Heart left ventricle (tissue), 16 donors: ENCODE results near the gene EXOC4. TPM values are rescaled to one million over a fixed set of nuclear protein-coding genes. Genes with fewer than 3 reads are reported as not detected.

Experiments
- ATAC-seq, 4 donors: fragments of 200-7000 bp; cut with Tn5 transposase; one replicate each; pipeline ENCODE4 v1.9.1; 2020 to 2022; ENCODE audit warnings: moderate library complexity in 4 of 4, mild to moderate bottlenecking in 3 of 4, moderate number of reproducible peaks in 1 of 4
- DNase-seq, 5 donors: peaks; one replicate each; pipeline ENCODE4 v3.0.0-alpha.2; 2020
- H3K27ac ChIP-seq, 12 donors: fragments of 200-600 bp; sonication (generic) in 4 of 12; one replicate each; pipeline versions ENCODE4 v1.5.0 to v1.8.0; 2016 to 2022; ENCODE audit warnings: mild to moderate bottlenecking in 2 of 12
- H3K27me3 ChIP-seq, 9 donors: fragments of 200-600 bp; sonication (generic) in 2 of 9; one replicate each; pipeline versions ENCODE4 v1.5.1 to v1.8.0; 2016 to 2022; ENCODE audit warnings: mild to moderate bottlenecking in 3 of 9
- H3K36me3 ChIP-seq, 9 donors: fragments of 200-600 bp; sonication (generic) in 2 of 9; one replicate each; pipeline versions ENCODE4 v1.5.0 to v1.8.0; 2018 to 2022; ENCODE audit warnings: mild to moderate bottlenecking in 2 of 9
- H3K4me1 ChIP-seq, 12 donors: fragments of 200-600 bp; sonication (generic) in 4 of 12; one replicate each; pipeline versions ENCODE4 v1.5.0 to v1.8.0; 2016 to 2022; ENCODE audit warnings: mild to moderate bottlenecking in 3 of 12
- H3K4me3 ChIP-seq, 12 donors: fragments of 200-600 bp; sonication (generic) in 4 of 12; one replicate each; pipeline versions ENCODE4 v1.5.0 to v1.8.0; 2017 to 2022; ENCODE audit warnings: mild to moderate bottlenecking in 9 of 12, moderate library complexity in 4 of 12
- H3K9me3 ChIP-seq, 12 donors: fragments of 200-600 bp; sonication (generic) in 4 of 12; one replicate each; pipeline versions ENCODE4 v1.5.0 to v1.8.0; 2016 to 2022; ENCODE audit warnings: mild to moderate bottlenecking in 1 of 12
- POLR2A ChIP-seq, 2 donors: fragments of 450-650 bp; IDR thresholded peaks; one replicate each; pipeline ENCODE4 v1.6.1; 2017; ENCODE audit warnings: antibody characterized with exemption in 2 of 2, mild to moderate bottlenecking in 2 of 2, moderate library complexity in 2 of 2
- WGBS, 4 donors: extraction: QIAGEN DNeasy Blood & Tissue Kit in 2 of 4; methylation state at CpG; one replicate each; pipeline versions ENCODE4 v1.1.5 to v1.1.7; 2013 to 2018; 5-methylcytosine and 5-hydroxymethylcytosine counted together
- intact Hi-C, 10 donors: fragments of 100-400 bp; cut with DNase I; formaldehyde crosslinking; loops; one replicate each; pipeline versions ENCODE4 v1.11.1 to v1.14.2; 2022
- polyA plus RNA-seq, 2 donors: library from polyadenylated mRNA; stranded (reverse); fragments of 200-250 nt; gene quantifications; one replicate each; pipeline ENCODE4 v1.2.3, GENCODE V29; 2013
- total RNA-seq, 9 donors: library from RNA; depleted of rRNA in 2 of 9; stranded (reverse); fragments of >200 nt in 2 of 9; fragmentation: NEBNext Ultra II Directional in 3 of 9; extraction: Animal tissue kit (Norgen Biotek cat#: 25700) in 3 of 9; gene quantifications; one replicate each; pipeline versions ENCODE4 v1.1.0 to v1.2.4, GENCODE V29; 2016 to 2023
- TF ChIP-seq, protein P1 (sequence below), 12 donors: fragments of 200-600 bp; sonication (generic) in 4 of 12; IDR thresholded peaks; one replicate each; pipeline versions ENCODE4 v1.5.0 to v1.8.0; 2018 to 2022; ENCODE audit warnings: antibody characterized with exemption in 12 of 12, mild to moderate bottlenecking in 5 of 12
- donor health status: ischemic (EF 13 %, LVEDD 7.1; RV severe dilation, severe dysfunction).
- donor health status: healthy with polysubstance abuse.
- donor health status: DM: no; HTN: yes; CAD: no.
- donor health status: DM: no; HTN: no; CAD: no.
- donor health status: ischemic (EF 25% LVEDD 6.9; RV normal size, moderate dysfunction).
- donor health status: ischemic (EF 25% LVEDD 5.7; RV mildly dilated, moderate dysfunction).
- donor health status: healthy.
- donor health status: DM: yes; HTN: yes; CAD: no.
- donor health status: ischemic (EF 35%, LVEDD 5.7; RV mildly dilated, moderate dysfunction).
- donor health status: nonischemic (EF 11% LVEDD 7.7; RV severe dilation, severe dysfunction).
- donor health status: DM: yes; HTN: yes; CAD: no.
- donor health status: PGD.
- donor health status: ischemic (EF 29% LVEDD 5.4; RV normal size, mild dysfunction).
- donor health status: nonischemic (EF 23%, LVEDD 6.1; RV moderate dilation, normal function).

EXOC4 gene
- total and polyA plus RNA-seq, 11 donors = 8.8 to 61.2 (median 33.8) TPM

- no peaks in the 10 kb centered on the region for H3K27me3 ChIP-seq
- peaks cover 0 to 3% (median 0%) of the 10 kb centered on the region in 9 donors for H3K36me3 ChIP-seq
- H3K4me3 ChIP-seq = no peak overlapping the region
- no peaks in the 10 kb centered on the region for H3K4me1 ChIP-seq
- no peak for DNase-seq
- no peak for ATAC-seq
- TF ChIP-seq, protein P1, sequence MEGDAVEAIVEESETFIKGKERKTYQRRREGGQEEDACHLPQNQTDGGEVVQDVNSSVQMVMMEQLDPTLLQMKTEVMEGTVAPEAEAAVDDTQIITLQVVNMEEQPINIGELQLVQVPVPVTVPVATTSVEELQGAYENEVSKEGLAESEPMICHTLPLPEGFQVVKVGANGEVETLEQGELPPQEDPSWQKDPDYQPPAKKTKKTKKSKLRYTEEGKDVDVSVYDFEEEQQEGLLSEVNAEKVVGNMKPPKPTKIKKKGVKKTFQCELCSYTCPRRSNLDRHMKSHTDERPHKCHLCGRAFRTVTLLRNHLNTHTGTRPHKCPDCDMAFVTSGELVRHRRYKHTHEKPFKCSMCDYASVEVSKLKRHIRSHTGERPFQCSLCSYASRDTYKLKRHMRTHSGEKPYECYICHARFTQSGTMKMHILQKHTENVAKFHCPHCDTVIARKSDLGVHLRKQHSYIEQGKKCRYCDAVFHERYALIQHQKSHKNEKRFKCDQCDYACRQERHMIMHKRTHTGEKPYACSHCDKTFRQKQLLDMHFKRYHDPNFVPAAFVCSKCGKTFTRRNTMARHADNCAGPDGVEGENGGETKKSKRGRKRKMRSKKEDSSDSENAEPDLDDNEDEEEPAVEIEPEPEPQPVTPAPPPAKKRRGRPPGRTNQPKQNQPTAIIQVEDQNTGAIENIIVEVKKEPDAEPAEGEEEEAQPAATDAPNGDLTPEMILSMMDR (IDR thresholded peaks at IDR 0.05) = no peak
- TF ChIP-seq POLR2A (IDR thresholded peaks at IDR 0.05) = no peak
- intact Hi-C loops = no loop called here
- WGBS, 4 donors = 0 to 97% (median 24%) methylated on average over 1 of the region's 1 CpG
- H3K9me3 ChIP-seq = no peaks in the 10 kb centered on the region
- H3K27ac ChIP-seq = no peak overlapping the region
These were observed 679.7 kb downstream of the EXOC4 start for GRCh38 chr7:133932591-133932990.

DNA sequence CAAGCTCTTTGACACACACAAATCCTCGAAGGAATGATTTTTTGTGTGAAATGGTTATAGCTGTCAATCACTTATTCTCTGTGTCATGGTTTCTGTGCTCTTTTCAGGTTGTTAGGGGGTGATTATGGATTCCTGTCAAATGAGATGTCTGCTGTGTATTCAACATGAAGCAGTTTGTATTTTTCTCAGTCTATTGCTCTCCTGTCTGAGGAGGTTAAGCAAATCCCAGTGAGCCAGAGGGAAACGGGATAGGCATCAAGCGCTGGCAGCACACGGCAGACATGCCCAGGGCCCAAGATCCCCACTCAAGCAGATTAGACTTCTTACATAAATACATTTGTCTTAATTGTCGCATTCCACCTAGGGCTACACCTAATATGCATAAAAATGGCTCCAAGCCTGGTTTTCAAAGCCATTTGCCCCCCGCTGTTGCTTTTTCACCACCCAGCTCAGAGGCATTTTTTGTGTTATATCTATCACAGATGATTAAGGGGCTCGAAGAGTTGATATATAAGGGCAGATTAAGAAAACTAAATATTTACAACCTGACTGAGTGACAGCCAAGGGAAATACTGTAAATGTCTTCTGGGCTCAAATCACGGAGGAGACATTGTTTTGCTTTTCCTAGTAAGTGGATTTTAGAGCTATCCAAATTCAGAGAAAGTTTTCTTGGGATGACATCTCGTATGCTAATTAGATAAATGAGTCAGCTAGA is 681.5 kb downstream of the EXOC4 start:
- DNase-seq = no peak
- Histone ChIP-seq H3K36me3 (peaks cover 0 to 21% (median 10%) of the 10 kb centered on the region in 9 donors), H3K4me1 (no peaks in the 10 kb centered on the region), H3K9me3 (no peaks in the 10 kb centered on the region), H3K27ac (no peak overlapping the region), H3K27me3 (no peaks in the 10 kb centered on the region), H3K4me3 (no peak overlapping the region)
- intact Hi-C loops = no loop called here
- 90 to 91% (median 91%) methylated on average over 9 of the region's 9 CpGs for WGBS, 4 donors
- ATAC-seq = no peak
- TF ChIP-seq POLR2A (IDR thresholded peaks at IDR 0.05) = no peak
- TF ChIP-seq, protein P1 (IDR thresholded peaks at IDR 0.05) = no peak

DNA sequence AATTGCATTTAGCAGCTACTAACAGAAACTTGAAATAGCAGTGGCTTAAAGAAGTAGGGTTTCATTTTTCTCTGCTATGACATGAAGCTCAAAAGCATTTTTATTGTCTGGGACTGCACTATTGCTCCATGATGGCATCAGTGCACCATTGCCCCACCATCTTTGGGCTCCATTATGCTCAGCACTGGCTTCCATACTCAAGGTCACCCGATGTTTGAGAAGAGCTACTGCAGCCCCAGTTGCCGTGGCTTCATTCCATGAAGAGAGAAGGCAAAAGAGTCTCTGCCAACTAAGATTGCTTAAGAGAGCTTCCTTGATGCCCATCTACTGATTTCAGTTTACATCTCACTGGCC is 682.1 kb downstream of the EXOC4 start:
- ATAC-seq (no peak), DNase-seq (no peak)
- H3K36me3 ChIP-seq = peaks cover 0 to 26% (median 10%) of the 10 kb centered on the region in 9 donors
- TF ChIP-seq, protein P1 (IDR thresholded peaks at IDR 0.05) = no peak
- no peak for TF ChIP-seq POLR2A (IDR thresholded peaks at IDR 0.05)
- no peaks in the 10 kb centered on the region for H3K9me3 ChIP-seq
- H3K4me3 ChIP-seq = no peak overlapping the region
- H3K27ac ChIP-seq = no peak overlapping the region
- 68 to 100% (median 99%) methylated on average over 2 of the region's 2 CpGs for WGBS, 4 donors
- no peaks in the 10 kb centered on the region for H3K4me1 ChIP-seq
- intact Hi-C loops = no loop called here
- H3K27me3 ChIP-seq = no peaks in the 10 kb centered on the region

DNA sequence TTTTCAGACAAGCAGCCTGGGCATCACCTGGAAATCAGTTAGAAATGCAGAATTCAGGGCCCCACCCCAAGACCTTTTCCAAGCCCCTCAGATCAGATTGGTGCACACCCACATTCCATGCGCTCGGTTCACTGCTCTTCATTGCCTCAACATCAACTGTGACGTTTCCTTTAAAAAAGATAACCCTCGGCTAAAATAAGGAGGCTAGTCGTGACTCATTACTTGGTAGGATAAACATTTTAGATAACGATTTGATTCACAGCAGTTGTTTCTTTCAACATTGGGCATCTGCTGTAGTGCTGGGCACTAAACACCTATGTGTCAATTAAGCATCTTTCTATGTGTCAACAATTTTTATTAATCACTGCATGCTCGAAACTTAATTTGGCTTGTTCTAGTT is 683.2 kb downstream of the EXOC4 start:
- peaks cover 0 to 33% (median 10%) of the 10 kb centered on the region in 9 donors for H3K36me3 ChIP-seq
- H3K4me1 ChIP-seq = no peaks in the 10 kb centered on the region
- ATAC-seq (no peak), DNase-seq (no peak)
- no peak for TF ChIP-seq POLR2A (IDR thresholded peaks at IDR 0.05)
- TF ChIP-seq, protein P1 (IDR thresholded peaks at IDR 0.05) = no peak
- no peaks in the 10 kb centered on the region for H3K9me3 ChIP-seq
- no peaks in the 10 kb centered on the region for H3K27me3 ChIP-seq
- no peak overlapping the region for H3K27ac ChIP-seq
- intact Hi-C loops = no loop called here
- 63 to 75% (median 69%) methylated on average over 7 of the region's 7 CpGs for WGBS, 4 donors
- H3K4me3 ChIP-seq = no peak overlapping the region
